COLO668 (cell line): ENCODE results near the gene R3HDM2.
A peak's percentile ranks its signal among the peaks of the same experiment; 100 is the strongest.

Source experiments
- DNase-seq: peaks from one replicate; lab custom pipeline; 2025; ENCODE audit not compliant: unreplicated experiment; lab: John Stamatoyannopoulos, UW

Gene R3HDM2

GRCh38 chr12:57467212-57467874 is 36.5 kb upstream of the R3HDM2 start:
- DNase-seq = no peak

GRCh38 chr12:57465747-57466505 is 35.1 kb upstream of the R3HDM2 start:
- no peak for DNase-seq

GRCh38 chr12:57465030-57465746 is 34.3 kb upstream of the R3HDM2 start:
- no peak for DNase-seq

GRCh38 chr12:57464569-57464968 is 33.7 kb upstream of the R3HDM2 start:
- DNase-seq = no peak

GRCh38 chr12:57462912-57463253 is 32.0 kb upstream of the R3HDM2 start:
- DNase-seq = no peak

- peak; percentile 80 for DNase-seq
Observed at GRCh38 chr12:57462251-57462911, 31.5 kb upstream of the R3HDM2 start.

- no peak for DNase-seq
Observed at GRCh38 chr12:57461917-57462250, 31.0 kb upstream of the R3HDM2 start.

- peak; percentile 7 for DNase-seq
Observed at GRCh38 chr12:57461276-57461916, 30.6 kb upstream of the R3HDM2 start.

- DNase-seq = no peak
Observed at GRCh38 chr12:57460841-57461275, 30.0 kb upstream of the R3HDM2 start.

- DNase-seq = no peak
Observed at GRCh38 chr12:57460468-57460784, 29.6 kb upstream of the R3HDM2 start.

GRCh38 chr12:57459750-57460467 is 29.1 kb upstream of the R3HDM2 start, which contains the start of gene GLI1:
GLI1 (plus strand) TSS chr12:57459785; CDS start chr12:57463692, 3,907 bp downstream.
- DNase-seq = peak; percentile 35

- DNase-seq = peak; percentile 87
Observed at GRCh38 chr12:57459055-57459749, 28.4 kb upstream of the R3HDM2 start.

GRCh38 chr12:57458665-57459054 is 27.8 kb upstream of the R3HDM2 start:
- DNase-seq = no peak

- no peak for DNase-seq
Observed at GRCh38 chr12:57456737-57457490, 26.1 kb upstream of the R3HDM2 start.

- peak; percentile 19 for DNase-seq
Observed at GRCh38 chr12:57456145-57456700, 25.4 kb upstream of the R3HDM2 start.

- peak; percentile 64 for DNase-seq
Observed at GRCh38 chr12:57455374-57456144, 24.7 kb upstream of the R3HDM2 start.

GRCh38 chr12:57454566-57455373 is 23.9 kb upstream of the R3HDM2 start, which contains the start of gene INHBE:
INHBE (plus strand) TSS chr12:57455307; CDS start chr12:57455537, 230 bp downstream.
- DNase-seq = peak; percentile 68
